GM23338 (cell line): ENCODE data around the gene DCPS. TPM values are rescaled to one million over a fixed set of nuclear protein-coding genes. Genes with fewer than 3 reads are reported as not detected.
A peak's percentile ranks its signal among the peaks of the same experiment; 100 is the strongest.

ENCODE experiments used
- ATAC-seq: fragments of 200-7000 bp; cut with Tn5 transposase; 3 replicates; pipeline ENCODE4 v1.9.1; 2020
- DNase-seq: peaks from one replicate; pipeline ENCODE4 v3.0.0-alpha.2; 2015; ENCODE audit warnings: low spot score
- H2AFZ ChIP-seq: fragments of 200-600 bp; sonication (generic); 2 replicates; pipeline ENCODE4 v1.8.0; 2016; ENCODE audit warnings: antibody characterized with exemption, mild to moderate bottlenecking, moderate library complexity
- H3F3A ChIP-seq: fragments of 200-600 bp; sonication (generic); replicated peaks from 2 replicates; pipeline ENCODE4 v1.8.0; 2017; ENCODE audit warnings: antibody characterized with exemption, mixed run types, low read depth
- H3K27ac ChIP-seq: fragments of 200-600 bp; sonication (generic); 2 replicates; pipeline ENCODE4 v1.6.1; 2016; ENCODE audit warnings: low read depth
- H3K27me3 ChIP-seq: fragments of 200-600 bp; sonication (generic); 2 replicates; pipeline ENCODE4 v1.8.0; 2016; ENCODE audit warnings: mild to moderate bottlenecking, mixed run types, moderate library complexity; ENCODE audit not compliant: insufficient read depth
- H3K36me3 ChIP-seq: fragments of 200-600 bp; sonication (generic); 2 replicates; pipeline ENCODE4 v1.8.0; 2016; ENCODE audit warnings: mild to moderate bottlenecking; ENCODE audit not compliant: insufficient read depth
- H3K4me1 ChIP-seq: fragments of 200-600 bp; sonication (generic); 2 replicates; pipeline ENCODE4 v1.8.0; 2016; ENCODE audit warnings: mild to moderate bottlenecking, moderate library complexity; ENCODE audit not compliant: insufficient read depth
- H3K4me2 ChIP-seq: fragments of 200-600 bp; sonication (generic); 2 replicates; pipeline ENCODE4 v1.7.1; 2017; ENCODE audit warnings: mixed run types
- H3K4me3 ChIP-seq: fragments of 200-600 bp; sonication (generic); 2 replicates; pipeline ENCODE4 v1.6.1; 2016; ENCODE audit warnings: mixed run types
- H3K79me2 ChIP-seq: fragments of 200-600 bp; sonication (generic); replicated peaks from 2 replicates; pipeline ENCODE4 v1.8.0; 2017; ENCODE audit warnings: mild to moderate bottlenecking; ENCODE audit not compliant: insufficient read depth
- H3K9me2 ChIP-seq: fragments of 200-600 bp; sonication (generic); 2 replicates; pipeline ENCODE4 v1.8.0; 2017; ENCODE audit not compliant: insufficient read depth
- H4K20me1 ChIP-seq: fragments of 200-600 bp; sonication (generic); replicated peaks from 2 replicates; pipeline ENCODE4 v1.8.0; 2017; ENCODE audit warnings: mild to moderate bottlenecking; ENCODE audit not compliant: insufficient read depth
- H3K27ac Mint-ChIP-seq: 2 replicates; pipeline ENCODE4 v1.8.0; 2020; ENCODE audit warnings: inconsistent platforms, mild to moderate bottlenecking, moderate library complexity, mixed read lengths
- H3K27me3 Mint-ChIP-seq: 3 replicates; pipeline ENCODE4 v1.8.0; 2022; ENCODE audit warnings: low read depth, mild to moderate bottlenecking, moderate library complexity, mixed read lengths, inconsistent platforms; ENCODE audit not compliant: insufficient read depth, poor library complexity
- H3K36me3 Mint-ChIP-seq: 3 replicates; pipeline ENCODE4 v1.8.0; 2021; ENCODE audit warnings: low read depth, mild to moderate bottlenecking, inconsistent platforms, moderate library complexity, mixed read lengths
- H3K4me1 Mint-ChIP-seq: 3 replicates; pipeline ENCODE4 v1.8.0; 2020; ENCODE audit warnings: mild to moderate bottlenecking, inconsistent platforms, mixed read lengths
- H3K4me3 Mint-ChIP-seq: 3 replicates; pipeline ENCODE4 v1.8.0; 2021; ENCODE audit warnings: moderate library complexity, mild to moderate bottlenecking, inconsistent platforms, mixed read lengths
- H3K9me3 Mint-ChIP-seq: 3 replicates; pipeline ENCODE4 v1.8.0; 2020; ENCODE audit warnings: moderate library complexity, mild to moderate bottlenecking, inconsistent platforms, mixed read lengths
- CTCF ChIP-seq, 2 experiments: fragments of 200-600 bp in 1 of 2; sonication (generic) in 1 of 2; conservative IDR thresholded peaks; 2 replicates each; pipeline versions ENCODE4 v1.5.1 to v1.6.1; 2016 to 2017; ENCODE audit warnings: antibody characterized with exemption in 2 of 2, low read depth in 2 of 2, mild to moderate bottlenecking in 2 of 2, moderate library complexity in 1 of 2
- EZH2phosphoT487 ChIP-seq: fragments of 200-600 bp; sonication (generic); IDR thresholded peaks from one replicate; pipeline ENCODE4 v1.8.1; 2018; ENCODE audit warnings: antibody characterized with exemption; ENCODE audit not compliant: unreplicated experiment
- NANOG ChIP-seq: IDR thresholded peaks from 2 replicates; pipeline ENCODE4 v1.6.1; 2016; ENCODE audit warnings: antibody characterized with exemption, borderline replicate concordance
- ZNF331 ChIP-seq: fragments of 250-450 bp; sonication (Bioruptor Pico); IDR thresholded peaks from 2 replicates; pipeline ENCODE4 v1.5.0; 2020; ENCODE audit warnings: low read depth, mild to moderate bottlenecking, moderate library complexity
- ZNF462 ChIP-seq: fragments of 250-450 bp; sonication (Bioruptor Pico); IDR thresholded peaks from 2 replicates; pipeline ENCODE4 v1.5.0; 2020; ENCODE audit warnings: mild to moderate bottlenecking, moderate library complexity
- polyA plus RNA-seq: library from polyadenylated mRNA; unstranded; fragments of >200 nt; fragmentation: Nextera tagmentation; extraction: Ambion mirVana; gene quantifications from 2 replicates; pipeline ENCODE4 v1.2.1, GENCODE V29; 2016
- total RNA-seq: library from RNA; depleted of rRNA; stranded (reverse); fragments of >200 nt; shearing (Covaris generic); gene quantifications from 2 replicates; pipeline ENCODE4 v1.2.3, GENCODE V29; 2014

The DCPS gene
- total and polyA plus RNA-seq, 2 experiments from 2014 or later: 26.8 to 46.4 TPM

GRCh38 chr11:126282361-126282735 is 21.5 kb upstream of the DCPS start:
- DNase-seq (peak; percentile 74), ATAC-seq (peak; percentile 82)
- Histone ChIP-seq H3K4me2 (peak overlapping the region; percentile 86), H4K20me1 (no peaks in the 10 kb centered on the region), H3K27ac (no peak overlapping the region), H3K79me2 (no peaks in the 10 kb centered on the region), H3K4me1 (0 out of 2 replicates have a peak, but pooled peaks cover 7% of the 10 kb centered on the region), H3K9me2 (no peaks in the 10 kb centered on the region), H3K4me3 (peak overlapping the region; percentile 74), H2AFZ (peak overlapping the region; percentile 94), H3K27me3 (peaks cover 19% of the 10 kb centered on the region), H3K36me3 (no peaks in the 10 kb centered on the region), H3F3A (peaks cover 10% of the 10 kb centered on the region)
- Mint-ChIP-seq H3K27me3 (peaks cover 28% of the 10 kb centered on the region), H3K9me3 (no peaks in the 10 kb centered on the region; the same call in 2 of the 3 replicates), H3K36me3 (peaks cover 13% of the 10 kb centered on the region), H3K27ac (no peak overlapping the region; the same call in 1 of the 2 replicates), H3K4me1 (peaks cover 15% of the 10 kb centered on the region), H3K4me3 (peak overlapping the region; percentile 89)
- TF ChIP-seq ZNF331 (CRISPR knock-in tag) (no peak), NANOG (no peak), ZNF462 (CRISPR knock-in tag) (no peak), EZH2phosphoT487 (no peak), CTCF (conservative IDR thresholded peaks at IDR 0.05; ENCODE audit: low read depth in 2 of 2) (no peak)
